IMR-90 (cell line): Measurements from ENCODE around the gene YJEFN3. TPM values are rescaled to one million over a fixed set of nuclear protein-coding genes. Genes with fewer than 3 reads are reported as not detected.

Experiments used
- ATAC-seq: fragments of 200-7000 bp; cut with Tn5 transposase; 2 replicates; pipeline ENCODE4 v1.9.1; 2020; ENCODE audit warnings: low read depth, mild to moderate bottlenecking, moderate library complexity
- BruUV-seq: library from RNA; stranded (reverse); fragments of 400-500 nt; replicated peaks from 2 replicates; lab custom pipeline; 2021; lab: Mats Ljungman, UMichigan
- CTCF ChIA-PET: fragments of 300-600 bp; formaldehyde crosslinking; extraction: SDS; loops from one replicate; lab custom pipeline; 2021; ENCODE audit warnings: antibody characterized with exemption; lab: Yijun Ruan, JAX
- POLR2A ChIA-PET: fragments of 300-600 bp; sonication (Branson Sonifier 250); formaldehyde crosslinking; loops from one replicate; lab custom pipeline; 2022; ENCODE audit warnings: antibody characterized with exemption; ENCODE audit not compliant: unreplicated experiment; lab: Charles Lee
- DNase-seq: peaks from one replicate; pipeline ENCODE4 v3.0.0; 2013
- H2AFZ ChIP-seq: replicated peaks from 2 replicates; pipeline ENCODE3; 2013; ENCODE audit warnings: low read length, mild to moderate bottlenecking; ENCODE audit not compliant: poor library complexity
- H2AK5ac ChIP-seq: 2 replicates; pipeline ENCODE4 v1.6.1; 2013; ENCODE audit warnings: low read depth, low read length, inconsistent platforms
- H2AK9ac ChIP-seq: replicated peaks from 2 replicates; pipeline ENCODE3; 2013; ENCODE audit warnings: mild to moderate bottlenecking, low read depth, low read length, moderate library complexity; ENCODE audit not compliant: poor library complexity
- H2BK120ac ChIP-seq: 2 replicates; pipeline ENCODE4 v1.6.1; 2013; ENCODE audit warnings: low read depth, low read length, inconsistent platforms
- H2BK15ac ChIP-seq: 3 replicates; pipeline ENCODE4 v1.6.1; 2013; ENCODE audit warnings: low read depth, low read length, inconsistent platforms
- H2BK20ac ChIP-seq: 2 replicates; pipeline ENCODE4 v1.6.1; 2013; ENCODE audit warnings: low read depth, mild to moderate bottlenecking, inconsistent platforms, low read length, moderate library complexity
- H2BK5ac ChIP-seq: 2 replicates; pipeline ENCODE4 v1.6.1; 2013; ENCODE audit warnings: mild to moderate bottlenecking, low read depth, low read length, inconsistent platforms; ENCODE audit not compliant: poor library complexity, severe bottlenecking
- H3K14ac ChIP-seq: replicated peaks from 2 replicates; pipeline ENCODE4 v1.6.1; 2013; ENCODE audit warnings: low read depth, low read length, inconsistent platforms
- H3K18ac ChIP-seq: 2 replicates; pipeline ENCODE4 v1.6.1; 2013; ENCODE audit warnings: low read depth, low read length, control low read depth
- H3K23ac ChIP-seq: 2 replicates; pipeline ENCODE4 v1.6.1; 2013; ENCODE audit warnings: low read depth, low read length, inconsistent platforms
- H3K27ac ChIP-seq: 2 replicates; pipeline ENCODE4 v1.5.1; 2013; ENCODE audit warnings: mild to moderate bottlenecking, control low read depth, low read length; ENCODE audit not compliant: insufficient read depth
- H3K27me3 ChIP-seq: 2 replicates; pipeline ENCODE4 v1.6.1; 2013; ENCODE audit warnings: low read length; ENCODE audit not compliant: control insufficient read depth, insufficient read depth
- H3K36me3 ChIP-seq: 2 replicates; pipeline ENCODE4 v1.6.1; 2013; ENCODE audit warnings: low read length, mixed read lengths; ENCODE audit not compliant: control insufficient read depth, insufficient read depth
- H3K4ac ChIP-seq: 2 replicates; pipeline ENCODE4 v1.6.1; 2013; ENCODE audit warnings: low read depth, low read length, inconsistent platforms
- H3K4me1 ChIP-seq: 2 replicates; pipeline ENCODE4 v1.6.1; 2013; ENCODE audit warnings: low read length, mixed read lengths; ENCODE audit not compliant: control insufficient read depth, insufficient read depth
- H3K4me2 ChIP-seq: 2 replicates; pipeline ENCODE4 v1.6.1; 2013; ENCODE audit warnings: low read depth, mild to moderate bottlenecking, control low read depth, low read length, moderate library complexity
- H3K4me3 ChIP-seq: 2 replicates; pipeline ENCODE4 v1.5.1; 2013; ENCODE audit warnings: low read depth, mild to moderate bottlenecking, control low read depth, low read length, moderate library complexity; ENCODE audit not compliant: insufficient read depth
- H3K56ac ChIP-seq: 2 replicates; pipeline ENCODE4 v1.6.1; 2013; ENCODE audit warnings: low read length, inconsistent platforms; ENCODE audit not compliant: insufficient read depth; ENCODE audit errors: extremely low read depth
- H3K79me1 ChIP-seq, 2 experiments: 2 replicates each; pipeline ENCODE4 v1.6.1; 2013; ENCODE audit warnings: low read length in 2 of 2, inconsistent platforms in 1 of 2, low read depth in 1 of 2
- H3K9ac ChIP-seq: 2 replicates; pipeline ENCODE4 v1.6.1; 2013; ENCODE audit warnings: low read depth, low read length, control low read depth
- H3K9me1 ChIP-seq: 2 replicates; pipeline ENCODE4 v1.6.1; 2013; ENCODE audit warnings: low read length, inconsistent platforms; ENCODE audit not compliant: insufficient read depth
- H3K9me3 ChIP-seq: 2 replicates; pipeline ENCODE4 v1.6.1; 2013; ENCODE audit warnings: low read length; ENCODE audit not compliant: control insufficient read depth, insufficient read depth
- H4K20me1 ChIP-seq: 2 replicates; pipeline ENCODE4 v1.6.1; 2013; ENCODE audit warnings: low read length, inconsistent platforms; ENCODE audit not compliant: insufficient read depth
- H4K5ac ChIP-seq: 2 replicates; pipeline ENCODE4 v1.6.1; 2013; ENCODE audit warnings: mild to moderate bottlenecking, low read depth, low read length, control low read depth
- H4K8ac ChIP-seq, 2 experiments: 2 replicates each; pipeline ENCODE4 v1.6.1; 2013; ENCODE audit warnings: low read depth in 2 of 2, low read length in 2 of 2, control low read depth in 1 of 2, inconsistent platforms in 1 of 2
- H4K91ac ChIP-seq: 2 replicates; pipeline ENCODE4 v1.6.1; 2013; ENCODE audit warnings: low read depth, low read length, inconsistent platforms; ENCODE audit not compliant: insufficient read depth
- BHLHE40 ChIP-seq: fragments of 150-350 bp; IDR thresholded peaks from 2 replicates; pipeline ENCODE4 v1.6.1; 2016; ENCODE audit warnings: mild to moderate bottlenecking, low read depth, low read length
- CEBPB ChIP-seq: IDR thresholded peaks from 2 replicates; pipeline ENCODE4 v1.6.1; 2012; ENCODE audit warnings: low read depth, low read length, improper control_type of control experiment
- CHD1 ChIP-seq: IDR thresholded peaks from 2 replicates; pipeline ENCODE4 v1.6.1; 2012; ENCODE audit warnings: low read depth, low read length, improper control_type of control experiment
- CTCF ChIP-seq: conservative IDR thresholded peaks from 2 replicates; pipeline ENCODE4 v1.5.1; 2012; ENCODE audit warnings: mild to moderate bottlenecking, low read depth, low read length, improper control_type of control experiment
- ELK1 ChIP-seq: fragments of 150-350 bp; IDR thresholded peaks from 2 replicates; pipeline ENCODE4 v1.6.1; 2016; ENCODE audit warnings: low read depth, mild to moderate bottlenecking, low read length, moderate library complexity, borderline replicate concordance
- FOS ChIP-seq: fragments of 150-350 bp; IDR thresholded peaks from 2 replicates; pipeline ENCODE4 v1.6.1; 2016; ENCODE audit warnings: low read depth, low read length
- MAFK ChIP-seq: IDR thresholded peaks from 2 replicates; pipeline ENCODE4 v1.6.1; 2012; ENCODE audit warnings: low read depth, low read length, improper control_type of control experiment
- MAZ ChIP-seq: IDR thresholded peaks from 2 replicates; pipeline ENCODE4 v1.6.1; 2012; ENCODE audit warnings: low read depth, mild to moderate bottlenecking, low read length, improper control_type of control experiment, moderate library complexity, borderline replicate concordance
- MXI1 ChIP-seq: IDR thresholded peaks from 2 replicates; pipeline ENCODE4 v1.6.1; 2012; ENCODE audit warnings: low read depth, mild to moderate bottlenecking, low read length, moderate library complexity, borderline replicate concordance
- NFE2L2 ChIP-seq: fragments of 150-350 bp; IDR thresholded peaks from 2 replicates; pipeline ENCODE4 v1.6.1; 2016; ENCODE audit warnings: low read depth, mild to moderate bottlenecking, low read length
- POLR2A ChIP-seq: IDR thresholded peaks from 2 replicates; pipeline ENCODE4 v1.6.1; 2012; ENCODE audit warnings: mild to moderate bottlenecking, low read depth, low read length
- RAD21 ChIP-seq: IDR thresholded peaks from 2 replicates; pipeline ENCODE4 v1.6.1; 2012; ENCODE audit warnings: low read length, improper control_type of control experiment
- RCOR1 ChIP-seq: IDR thresholded peaks from 2 replicates; pipeline ENCODE4 v1.6.1; 2012; ENCODE audit warnings: mild to moderate bottlenecking, low read length, improper control_type of control experiment; ENCODE audit not compliant: insufficient replicate concordance
- SMC3 ChIP-seq: fragments of 150-350 bp; IDR thresholded peaks from 2 replicates; pipeline ENCODE4 v1.6.1; 2016; ENCODE audit warnings: low read depth, mild to moderate bottlenecking, antibody characterized with exemption, low read length, moderate library complexity
- USF2 ChIP-seq: fragments of 150-350 bp; IDR thresholded peaks from 2 replicates; pipeline ENCODE4 v1.6.1; 2017; ENCODE audit warnings: mild to moderate bottlenecking, antibody characterized with exemption, low read length, low read depth
- WGBS, 2 experiments: methylation state at CpG; one replicate each; pipeline versions ENCODE4 v1.1.5 to v1.1.7; 2013; ENCODE audit warnings: missing lambda C conversion rate in 2 of 2; ENCODE audit not compliant: insufficient read length in 1 of 2; ENCODE audit errors: extremely low coverage in 2 of 2; 5-methylcytosine and 5-hydroxymethylcytosine counted together
- dilution Hi-C: fragments of 300-500 bp; cut with HindIII; formaldehyde crosslinking; loops from one replicate; pipeline ENCODE4 v1.14.3; 2018; ENCODE audit warnings: low sequenced_read_pairs; ENCODE audit not compliant: unreplicated experiment
- in situ Hi-C: fragments of 300-500 bp; cut with MboI; formaldehyde crosslinking; loops from 3 replicates; pipeline ENCODE4 v1.14.3; 2019; ENCODE audit warnings: low sequenced_read_pairs, inconsistent platforms, mixed read lengths
- intact Hi-C: fragments of 100-400 bp; cut with micrococcal nuclease; formaldehyde crosslinking; loops from 2 replicates; pipeline ENCODE4 v1.10.0; 2022
- polyA plus RNA-seq, 3 experiments: library from polyadenylated mRNA; depleted of rRNA; stranded (reverse); fragments of >200 nt; gene quantifications; 2 replicates each; pipeline ENCODE4 v1.2.3, GENCODE V29; 2012; ENCODE audit warnings: low replicate concordance in 1 of 3
- total RNA-seq: library from RNA; depleted of rRNA; stranded (reverse); fragments of >200 nt; gene quantifications from 2 replicates; pipeline ENCODE4 v1.2.3, GENCODE V29; 2012

Gene YJEFN3
- total and polyA plus RNA-seq, 2 of the 4 experiments (the other 2 are of a cell fraction) = 0.72 to 4.0 TPM

GRCh38 chr19:19524053-19524452, 4.7 kb upstream of the YJEFN3 start:
- no peaks in the 10 kb centered on the region for H3K9me3 ChIP-seq
- no peak overlapping the region for H3K9ac ChIP-seq
- no peaks in the 10 kb centered on the region for H3K9me1 ChIP-seq
- H4K20me1 ChIP-seq = peaks cover 38% of the 10 kb centered on the region
- peaks cover 2% of the 10 kb centered on the region; the same call in 1 of the 2 replicates for H3K4me1 ChIP-seq
- intact Hi-C loops = no loop called here
- H3K4me3 ChIP-seq = no peak overlapping the region
- TF ChIP-seq RAD21 = no peak
- no peak for TF ChIP-seq MAFK
- no peak for TF ChIP-seq CTCF
- TF ChIP-seq POLR2A = no peak
- TF ChIP-seq NFE2L2 = no peak
- TF ChIP-seq CHD1 = no peak
- TF ChIP-seq CEBPB = no peak
- TF ChIP-seq MXI1 = no peak
- no peak for TF ChIP-seq ELK1
- no peak for TF ChIP-seq SMC3
- no peak for TF ChIP-seq FOS
- no peak for TF ChIP-seq RCOR1
- TF ChIP-seq USF2 = no peak
- no peak for TF ChIP-seq BHLHE40
- TF ChIP-seq MAZ = no peak
- no peak for ATAC-seq
- no peak for DNase-seq
- no peak overlapping the region for H2AK5ac ChIP-seq
- no peak overlapping the region for H2BK20ac ChIP-seq
- H2AK9ac ChIP-seq = no peak overlapping the region
- no peaks in the 10 kb centered on the region for H3K27me3 ChIP-seq
- H3K4me2 ChIP-seq = no peak overlapping the region
- H3K36me3 ChIP-seq = peaks cover 34% of the 10 kb centered on the region
- no peak overlapping the region for H3K56ac ChIP-seq
- 95% methylated on average over 4 of the region's 7 CpGs; no CpG with 5 or more reads in 1 of the 2 experiments for WGBS, 2 experiments
- no peak overlapping the region for H3K4ac ChIP-seq
- no TSS peak for BruUV-seq
- H2BK15ac ChIP-seq = no peak overlapping the region
- no peak overlapping the region for H2AFZ ChIP-seq
- H3K27ac ChIP-seq = no peak overlapping the region
- POLR2A ChIA-PET = no interaction called here
- H2BK120ac ChIP-seq = no peak overlapping the region
- H4K8ac ChIP-seq = no peak overlapping the region
- no peak overlapping the region for H2BK5ac ChIP-seq
- no peak overlapping the region for H4K5ac ChIP-seq
- in situ Hi-C loops = no loop called here
- dilution Hi-C loops = no loop called here
- CTCF ChIA-PET = no interaction called here
- H3K14ac ChIP-seq = no peak overlapping the region
- no peak overlapping the region for H3K18ac ChIP-seq
- peaks cover 22 to 57% of the 10 kb centered on the region in 2 experiments for H3K79me1 ChIP-seq
- no peak overlapping the region for H3K23ac ChIP-seq
- H4K91ac ChIP-seq = no peak overlapping the region
